Islet of Langerhans (tissue), 1 donor: ENCODE data around the gene TFAM.
"Not testable (repeated sequence)": the region's sequence is repeated elsewhere in the genome, so short reads cannot be mapped to it uniquely, and the experiment has no call there.

Experiments
- FAIRE-seq: peaks from one replicate; lab custom pipeline; 2011; peaks lifted over from hg19 to GRCh38; lab: Jason Lieb, UNC

TFAM gene

GRCh38 chr10:58372607-58373441 lies 12.4 kb upstream of the TFAM start:
- FAIRE-seq, result no peak

- no peak for FAIRE-seq
These were observed 11.8 kb upstream of the TFAM start for GRCh38 chr10:58373442-58373827.

- FAIRE-seq, result no peak
These were observed 2.7 kb upstream of the TFAM start for GRCh38 chr10:58382489-58382995.

- FAIRE-seq, result no peak
These were observed 1.1 kb upstream of the TFAM start for GRCh38 chr10:58384095-58384494.

- no peak for FAIRE-seq
These were observed 639 bp upstream of the TFAM start for GRCh38 chr10:58384544-58384998.

GRCh38 chr10:58385784-58386112 lies 538 bp downstream of the TFAM start:
- no peak for FAIRE-seq

- no peak for FAIRE-seq
These were observed 3.8 kb downstream of the TFAM start for GRCh38 chr10:58389024-58389423.

GRCh38 chr10:58393317-58393716 lies 8.1 kb downstream of the TFAM start:
- no peak for FAIRE-seq

GRCh38 chr10:58394471-58394870 lies 9.3 kb downstream of the TFAM start:
- FAIRE-seq, result no peak

- no peak for FAIRE-seq
These were observed 10.8 kb downstream of the TFAM start for GRCh38 chr10:58396057-58396456.

- FAIRE-seq, result no peak
These were observed 12.6 kb downstream of the TFAM start for GRCh38 chr10:58397830-58398229.

- no peak for FAIRE-seq
These were observed 14.2 kb downstream of the TFAM start for GRCh38 chr10:58399410-58399809.

GRCh38 chr10:58400609-58401008 lies 15.4 kb downstream of the TFAM start:
- FAIRE-seq, result no peak

- no peak for FAIRE-seq
These were observed 18.8 kb downstream of the TFAM start for GRCh38 chr10:58404001-58404400.

GRCh38 chr10:58409956-58410610 lies 24.9 kb downstream of the TFAM start:
- FAIRE-seq, result no peak

- FAIRE-seq, result no peak
These were observed 27.3 kb downstream of the TFAM start for GRCh38 chr10:58412502-58412961.

GRCh38 chr10:58414270-58415041 lies 29.2 kb downstream of the TFAM start:
- no peak for FAIRE-seq

GRCh38 chr10:58415757-58416156 lies 30.5 kb downstream of the TFAM start:
- no peak for FAIRE-seq

GRCh38 chr10:58417902-58418301 lies 32.7 kb downstream of the TFAM start:
- FAIRE-seq, result not testable (repeated sequence)

GRCh38 chr10:58424176-58424575 lies 39.0 kb downstream of the TFAM start:
- no peak for FAIRE-seq

- not testable (repeated sequence) for FAIRE-seq
These were observed 43.2 kb downstream of the TFAM start for GRCh38 chr10:58428436-58428835.

- FAIRE-seq, result no peak
These were observed 46.7 kb downstream of the TFAM start for GRCh38 chr10:58431903-58432302.

- no peak for FAIRE-seq
These were observed 47.9 kb downstream of the TFAM start for GRCh38 chr10:58433066-58433465.
